ENCODE measurements around the gene RNASE4.

DNA sequence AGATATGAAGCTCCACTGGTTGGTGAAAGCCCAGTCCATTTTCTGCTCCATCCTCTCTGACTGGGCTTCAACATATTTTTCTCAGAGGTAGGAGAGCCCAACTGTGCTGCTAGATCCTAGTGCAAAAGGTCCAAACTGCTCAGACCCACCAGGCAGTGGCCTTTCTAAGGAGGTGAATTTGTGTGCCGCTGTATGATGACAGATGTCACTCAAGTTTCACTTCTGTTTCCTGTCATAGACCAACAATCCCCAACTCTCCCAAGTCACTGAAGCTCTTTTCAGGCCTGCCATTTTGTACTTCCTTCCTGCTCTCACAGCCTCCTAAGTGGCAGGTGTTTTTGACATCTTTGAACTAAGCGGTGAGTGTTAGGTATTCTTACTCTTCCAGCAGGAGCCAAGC, 16.4 kb upstream of the RNASE4 start:
- no peak for TF ChIP-seq POLR2A (IDR thresholded peaks at IDR 0.05)
- TF ChIP-seq POLR2AphosphoS5 (IDR thresholded peaks at IDR 0.05): no peak
- no peak for TF ChIP-seq CTCF (IDR thresholded peaks at IDR 0.05)

All from sigmoid colon (tissue), 4 donors.